AG08396 (cell line): ENCODE measurements around the gene C4orf50.
"Not testable (repeated sequence)": the region's sequence is repeated elsewhere in the genome, so short reads cannot be mapped to it uniquely, and the experiment has no call there.

ENCODE experiments used
- DNase-seq: peaks from one replicate; pipeline ENCODE4 v3.0.0; 2012; ENCODE audit warnings: low spot score, mixed read lengths

Gene C4orf50

DNA sequence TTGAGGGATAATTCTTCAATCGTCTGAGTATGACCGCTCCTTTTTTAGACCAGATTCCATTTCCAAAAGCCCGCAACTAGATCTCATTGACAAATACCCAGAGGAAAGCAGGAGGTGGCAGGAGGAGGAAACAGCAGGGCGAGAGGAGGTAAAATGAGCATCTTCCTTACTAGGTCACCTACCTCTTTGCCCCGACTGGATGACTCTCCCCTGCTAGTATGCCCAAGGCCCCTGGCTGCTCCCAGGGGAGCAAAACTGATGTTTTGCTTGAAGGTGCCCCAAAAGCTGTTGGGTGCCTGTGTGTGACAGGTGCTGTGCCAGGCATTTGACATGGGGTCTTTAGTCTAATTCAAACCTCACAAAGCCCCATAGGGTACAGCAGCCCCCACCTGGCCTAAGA is 48.9 kb downstream of the C4orf50 start:
- no peak for DNase-seq

DNA sequence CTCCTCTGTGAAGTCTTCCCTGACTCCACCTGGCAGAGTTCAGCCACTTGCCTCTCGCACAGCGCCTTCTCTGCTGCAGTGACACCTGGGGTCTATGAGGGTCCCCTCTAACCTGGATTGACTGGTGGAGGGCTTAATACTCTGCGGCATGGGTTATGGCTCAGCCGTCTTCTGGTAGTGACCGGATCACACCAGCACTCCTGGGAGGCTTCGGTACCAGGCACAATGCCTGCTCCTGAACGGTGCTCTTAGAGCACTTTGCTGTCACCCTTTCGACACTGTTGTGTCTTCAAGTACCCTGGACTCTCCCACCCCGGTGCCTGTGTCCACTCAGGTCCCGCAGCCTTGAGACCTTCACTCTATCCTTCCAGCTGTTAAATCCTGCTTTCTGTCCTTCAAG is 50.0 kb downstream of the C4orf50 start:
- DNase-seq: no peak

DNA sequence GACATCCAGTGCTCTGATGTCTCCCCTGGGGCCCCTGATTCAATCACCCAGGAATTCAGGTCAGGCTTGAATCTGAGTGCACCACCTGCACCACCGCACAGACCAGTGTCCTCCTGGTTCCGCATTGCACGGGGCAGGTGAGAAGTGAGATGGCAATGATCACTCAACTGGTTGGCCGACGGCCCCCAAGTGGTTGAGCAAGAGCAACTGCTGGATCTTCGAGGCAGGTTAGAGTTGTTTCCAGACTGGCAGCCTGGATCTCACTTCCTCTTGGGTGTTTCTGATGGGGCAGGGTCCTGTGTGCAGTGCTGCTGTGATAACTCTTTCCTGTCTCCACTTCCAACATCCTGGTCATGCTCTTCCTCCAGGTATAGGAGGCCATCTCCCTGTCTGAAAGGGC is 50.4 kb downstream of the C4orf50 start:
- DNase-seq: no peak

DNA sequence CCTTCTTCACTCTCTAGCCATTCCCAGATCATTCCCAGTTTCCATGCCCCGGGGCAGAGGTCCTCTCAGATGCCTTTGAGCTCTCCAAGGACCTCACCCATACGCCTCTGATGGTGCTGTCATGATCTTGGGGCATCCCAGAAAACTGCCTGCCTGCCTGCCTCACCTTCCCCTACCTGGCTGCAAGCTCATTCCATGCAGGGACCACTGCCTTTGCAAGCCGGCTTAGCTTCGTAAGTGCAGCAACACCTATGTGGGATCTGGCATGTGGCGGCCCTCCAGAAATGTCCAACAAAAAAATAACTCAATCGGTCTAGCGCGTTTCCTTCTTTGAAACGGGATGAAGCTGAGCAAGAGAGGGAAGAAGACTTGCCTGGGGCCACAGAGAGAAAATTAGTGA is 53.0 kb downstream of the C4orf50 start:
- no peak for DNase-seq

DNA sequence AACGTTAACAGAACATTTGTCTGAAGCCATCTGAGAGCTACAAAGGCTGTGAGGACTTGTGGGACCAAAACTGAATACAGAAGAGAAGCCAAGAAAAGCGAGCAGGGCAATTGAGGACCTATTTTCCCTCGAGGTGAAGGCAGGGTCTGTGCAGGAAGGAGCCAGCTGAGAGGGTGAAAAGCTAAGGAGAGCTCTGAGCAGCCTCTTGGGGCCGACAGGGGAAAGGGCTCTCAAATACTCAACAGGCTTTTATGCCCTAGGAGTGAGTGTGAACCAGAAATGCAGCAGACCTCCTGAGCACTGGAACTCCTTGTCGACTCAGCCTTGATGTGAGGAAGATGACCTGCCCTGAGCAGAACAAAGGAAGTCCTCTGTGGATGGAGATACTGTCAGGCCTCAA is 54.2 kb downstream of the C4orf50 start:
- no peak for DNase-seq

DNA sequence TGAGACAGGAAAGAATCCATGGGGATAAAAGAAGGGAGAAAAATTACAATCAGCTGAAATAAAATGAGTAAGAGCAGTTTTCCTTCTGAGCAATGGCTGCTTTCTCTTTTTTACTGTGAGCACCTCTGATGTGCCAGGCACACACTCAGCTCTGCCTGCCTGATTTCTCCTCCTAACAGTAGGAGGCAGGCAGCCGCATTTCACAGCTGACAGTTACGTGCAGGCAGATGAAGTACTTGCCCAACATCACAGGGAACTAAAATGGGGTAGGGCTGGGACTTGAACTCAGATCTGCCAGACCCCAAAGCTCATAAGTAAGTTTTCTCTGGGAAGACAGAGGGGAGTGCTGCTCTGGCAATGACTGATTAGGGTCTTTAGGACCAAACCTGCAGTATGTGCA is 54.6 kb downstream of the C4orf50 start:
- no peak for DNase-seq

DNA sequence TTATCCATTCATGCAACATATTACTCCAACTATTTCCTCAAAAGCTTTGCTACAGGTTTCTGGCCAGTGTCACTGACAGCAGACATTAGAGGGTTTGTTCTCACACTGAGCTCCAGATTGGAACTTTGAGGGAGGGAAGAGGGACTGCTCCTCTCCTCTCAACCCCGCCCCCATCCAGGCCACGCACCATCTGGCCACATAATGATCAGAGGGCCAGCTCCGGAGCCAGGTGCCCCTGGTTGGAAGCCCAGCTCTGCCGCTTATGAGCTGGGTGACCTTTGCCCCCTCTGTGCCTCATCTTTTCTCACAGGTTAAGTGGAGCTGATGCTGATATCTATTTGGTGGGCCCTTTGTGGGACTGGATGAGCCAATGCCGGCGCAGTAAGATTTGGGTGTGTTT is 55.8 kb downstream of the C4orf50 start:
- DNase-seq: no peak

DNA sequence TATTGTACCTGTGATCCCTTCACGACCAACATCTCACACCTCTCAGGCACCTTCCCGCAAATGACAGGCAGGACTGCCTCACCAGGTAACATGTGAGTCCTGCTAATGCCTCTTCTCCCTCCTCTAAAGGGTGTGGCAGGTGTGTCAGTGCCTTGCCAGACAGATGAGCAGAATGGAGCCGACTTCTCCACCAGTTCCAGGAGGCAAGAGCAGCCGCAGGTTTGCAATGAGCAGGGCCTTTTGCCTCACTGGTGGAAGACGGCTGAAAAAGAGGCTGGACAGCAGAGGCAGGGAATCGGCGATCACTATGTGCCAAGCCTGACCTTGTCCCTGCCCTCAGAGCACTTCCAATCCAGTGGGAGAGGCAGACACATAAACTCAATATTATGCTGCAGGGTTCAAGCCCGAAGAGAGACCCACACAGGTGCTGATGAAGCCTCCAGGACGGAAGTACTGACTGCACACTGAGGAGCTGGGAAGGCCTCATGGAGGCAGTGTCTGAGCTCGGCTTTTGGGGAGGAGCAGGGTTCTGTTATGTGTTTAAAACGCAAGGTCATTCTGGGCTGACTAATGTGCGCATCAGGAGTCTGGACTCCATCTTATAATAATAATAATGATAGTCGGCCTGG is 57.9 kb downstream of the C4orf50 start:
- DNase-seq: no peak

DNA sequence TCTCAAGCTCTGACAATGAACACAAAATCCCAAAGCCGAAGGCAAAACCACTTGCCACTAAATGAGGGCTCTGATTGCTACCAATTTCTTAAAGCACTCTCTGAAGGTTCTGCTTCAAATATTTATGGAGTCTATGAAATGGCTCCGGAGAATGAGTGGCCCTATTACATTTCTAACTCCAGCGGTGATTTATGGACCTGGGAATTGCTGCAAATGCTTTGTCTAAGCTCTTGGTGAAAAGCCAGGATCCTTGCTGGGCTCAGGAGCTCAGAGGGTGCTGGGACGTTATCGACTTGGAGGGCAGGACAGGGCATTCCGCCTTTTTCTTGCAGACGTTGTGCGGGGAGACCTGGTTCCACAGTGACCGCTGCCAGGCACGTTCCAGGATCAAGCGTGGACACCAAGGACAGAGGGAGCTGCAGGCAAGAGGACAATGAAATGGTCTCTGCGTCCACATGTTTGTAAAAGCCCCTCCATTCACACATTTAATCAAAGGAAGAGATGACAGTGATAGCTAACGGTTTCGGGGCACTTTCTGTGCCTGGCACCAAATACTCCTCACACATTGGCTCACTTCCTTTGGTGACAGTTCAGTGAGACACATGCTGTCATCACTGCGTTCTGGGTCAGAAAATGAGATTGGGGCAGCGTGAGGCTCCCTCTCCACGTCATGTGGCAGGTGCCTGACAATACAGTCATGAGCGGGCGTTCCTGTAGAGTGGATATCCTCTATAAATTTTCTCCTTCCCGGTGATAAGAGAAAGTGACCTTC is 58.8 kb downstream of the C4orf50 start:
- DNase-seq: no peak

DNA sequence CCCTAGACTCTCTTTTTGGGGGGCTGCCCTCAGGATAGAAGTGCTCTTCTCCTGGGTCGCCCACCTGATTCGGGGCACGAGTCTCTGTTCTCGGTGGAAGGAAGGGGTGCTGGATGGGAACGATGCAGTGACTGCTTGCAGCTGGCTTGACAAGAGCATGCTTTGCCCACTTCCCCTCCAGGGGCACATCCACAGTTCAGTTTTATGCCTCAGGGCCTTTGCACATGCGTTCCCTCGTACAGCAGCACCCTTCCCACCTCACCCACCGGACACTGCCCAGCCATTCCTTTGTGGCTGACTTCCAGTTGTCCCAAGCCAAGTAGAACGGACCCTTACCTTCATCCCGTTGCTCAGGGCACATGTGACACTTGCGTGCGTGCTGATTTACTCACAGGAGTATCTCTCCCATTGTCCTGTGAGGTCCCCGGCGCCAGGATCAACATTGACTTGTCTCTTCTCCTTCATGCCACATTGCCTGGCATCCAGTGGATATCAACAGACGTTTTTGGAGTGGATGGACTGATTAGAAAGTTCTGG is 60.0 kb downstream of the C4orf50 start:
- no peak for DNase-seq

DNA sequence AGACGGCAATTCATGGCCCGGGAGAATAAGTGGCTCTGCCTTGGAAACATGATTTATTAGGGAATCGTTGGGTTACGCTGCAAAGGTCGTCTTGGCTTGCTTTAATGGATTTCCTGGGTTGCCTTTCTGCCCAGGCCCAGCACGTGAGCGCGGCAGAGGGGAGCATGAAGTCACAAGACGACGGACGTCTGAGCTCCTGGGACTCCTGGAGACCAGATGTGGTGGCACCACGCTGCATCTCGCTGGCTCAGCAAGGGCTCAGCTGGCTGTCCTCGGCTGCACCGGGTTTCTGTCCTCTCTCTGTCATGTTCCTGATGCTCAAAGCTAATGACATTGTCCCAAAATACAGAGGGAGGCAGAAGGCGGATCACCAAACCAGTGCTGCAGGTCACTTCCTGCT is 61.2 kb downstream of the C4orf50 start:
- DNase-seq: no peak

DNA sequence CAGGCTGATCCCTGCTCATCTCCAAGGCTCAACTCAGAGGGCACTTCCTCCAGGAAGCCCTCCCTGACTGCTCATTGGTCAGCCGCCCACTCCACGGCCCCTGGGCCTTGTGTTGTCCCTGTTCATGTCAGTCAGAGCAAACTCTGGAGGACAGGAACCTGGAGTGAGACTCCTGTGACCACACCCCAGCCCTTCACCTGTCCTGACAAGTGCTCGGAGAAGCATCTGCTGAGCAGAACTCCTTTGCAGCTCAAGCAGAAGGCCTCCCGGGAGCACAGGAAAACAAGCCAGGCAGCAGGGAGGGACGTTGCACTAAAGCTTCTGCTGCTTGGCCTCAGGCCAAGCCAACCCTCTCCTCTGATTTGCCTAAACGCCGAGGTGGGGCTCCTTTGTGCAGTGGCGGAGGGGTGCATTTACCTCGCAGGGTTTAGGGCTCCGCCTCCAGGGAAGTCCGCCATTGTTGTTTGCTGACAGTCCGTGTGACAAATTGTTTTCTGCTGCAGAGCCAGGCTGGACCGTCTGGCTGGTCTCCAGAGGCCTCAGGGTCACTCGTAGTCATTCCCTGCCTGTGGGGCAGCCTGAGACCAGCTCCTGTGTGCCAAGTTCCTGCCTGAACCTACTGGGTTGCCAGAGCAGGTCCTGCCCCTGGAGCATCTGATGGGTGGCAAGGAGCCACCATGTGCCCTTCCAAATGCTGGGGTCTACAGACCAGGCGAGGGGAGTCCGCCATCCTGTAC is 61.8 kb downstream of the C4orf50 start:
- no peak for DNase-seq

DNA sequence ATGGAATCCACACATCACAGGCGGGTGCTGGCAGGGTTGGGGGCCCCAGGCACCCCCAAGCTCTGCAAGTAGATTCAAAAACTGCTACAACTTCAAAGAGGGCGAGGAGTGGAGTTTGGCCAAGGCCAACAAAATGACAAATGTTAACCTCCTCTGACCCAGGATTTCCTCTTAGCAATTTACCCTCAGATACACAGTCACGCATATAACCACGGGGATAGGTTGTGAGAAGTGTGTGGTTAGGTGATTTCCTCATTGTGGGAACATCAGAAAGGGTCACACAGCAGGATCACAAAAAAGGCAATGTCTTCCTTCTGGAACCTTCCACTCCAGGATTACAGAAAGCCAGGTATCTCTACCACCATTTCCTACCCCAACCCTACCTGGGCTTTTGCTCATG is 62.4 kb downstream of the C4orf50 start:
- no peak for DNase-seq

DNA sequence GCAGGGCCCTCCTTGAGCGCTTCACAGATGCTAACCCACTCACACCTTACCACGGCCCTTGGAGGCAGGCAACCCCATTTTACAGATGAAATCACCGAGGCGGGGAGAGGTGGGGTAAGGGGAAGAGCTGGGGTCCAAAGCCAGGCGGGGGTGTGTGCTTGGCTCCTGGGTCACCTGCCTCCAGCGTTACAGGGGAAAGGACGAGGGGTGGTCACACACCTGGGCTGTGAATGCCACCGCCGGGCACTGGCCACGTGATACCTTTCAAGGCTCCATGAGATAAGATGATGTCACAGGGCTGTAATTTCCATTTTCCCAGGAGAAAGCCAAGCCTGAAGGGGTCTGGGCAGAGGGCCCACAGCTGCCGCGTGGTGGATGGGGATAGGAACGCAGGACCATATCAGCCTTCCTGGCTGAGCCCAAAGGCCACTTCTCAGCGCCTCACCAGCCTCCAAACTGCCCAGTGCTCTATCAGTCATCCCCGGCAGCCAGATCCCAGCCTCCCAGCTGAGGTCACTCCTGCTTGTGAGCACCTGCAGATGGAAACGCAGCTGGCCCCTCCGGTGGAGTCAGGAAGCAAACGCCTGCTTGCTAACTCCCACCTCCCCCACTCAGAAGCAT is 62.9 kb downstream of the C4orf50 start:
- no peak for DNase-seq

DNA sequence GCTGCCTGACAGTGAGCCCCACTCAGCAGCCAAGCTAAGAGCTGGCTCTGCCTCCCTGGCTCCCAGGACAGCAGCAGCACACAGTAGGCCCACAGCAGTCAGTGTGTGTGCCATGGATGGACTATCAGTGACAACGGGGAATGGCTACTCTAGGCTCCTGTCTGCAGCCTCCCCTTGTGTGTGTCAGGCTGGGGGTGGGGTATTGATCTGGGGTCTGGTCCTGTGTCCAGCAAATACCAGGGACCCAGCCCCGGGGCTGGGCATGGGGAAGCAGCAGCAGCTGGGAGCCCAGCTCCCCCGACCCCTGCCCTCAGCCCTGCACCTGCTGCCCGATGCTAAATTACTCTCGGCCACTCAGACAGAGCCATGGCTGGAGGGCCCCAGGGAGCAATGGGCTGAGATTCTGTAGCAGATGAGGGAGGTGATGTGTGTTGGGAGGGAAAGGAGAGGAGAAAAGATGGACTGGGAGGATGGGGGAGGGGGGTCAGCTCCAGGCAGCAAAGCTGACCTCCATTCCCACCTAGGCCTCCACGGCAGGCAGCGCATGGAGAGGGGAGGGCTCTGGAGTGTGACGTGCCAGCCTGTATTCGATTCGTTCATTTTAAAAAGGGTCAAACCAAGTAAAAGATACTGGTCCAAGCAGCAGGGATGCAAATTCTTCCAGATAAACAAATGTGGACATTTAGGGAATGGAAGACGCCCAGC is 64.0 kb downstream of the C4orf50 start:
- DNase-seq: no peak

DNA sequence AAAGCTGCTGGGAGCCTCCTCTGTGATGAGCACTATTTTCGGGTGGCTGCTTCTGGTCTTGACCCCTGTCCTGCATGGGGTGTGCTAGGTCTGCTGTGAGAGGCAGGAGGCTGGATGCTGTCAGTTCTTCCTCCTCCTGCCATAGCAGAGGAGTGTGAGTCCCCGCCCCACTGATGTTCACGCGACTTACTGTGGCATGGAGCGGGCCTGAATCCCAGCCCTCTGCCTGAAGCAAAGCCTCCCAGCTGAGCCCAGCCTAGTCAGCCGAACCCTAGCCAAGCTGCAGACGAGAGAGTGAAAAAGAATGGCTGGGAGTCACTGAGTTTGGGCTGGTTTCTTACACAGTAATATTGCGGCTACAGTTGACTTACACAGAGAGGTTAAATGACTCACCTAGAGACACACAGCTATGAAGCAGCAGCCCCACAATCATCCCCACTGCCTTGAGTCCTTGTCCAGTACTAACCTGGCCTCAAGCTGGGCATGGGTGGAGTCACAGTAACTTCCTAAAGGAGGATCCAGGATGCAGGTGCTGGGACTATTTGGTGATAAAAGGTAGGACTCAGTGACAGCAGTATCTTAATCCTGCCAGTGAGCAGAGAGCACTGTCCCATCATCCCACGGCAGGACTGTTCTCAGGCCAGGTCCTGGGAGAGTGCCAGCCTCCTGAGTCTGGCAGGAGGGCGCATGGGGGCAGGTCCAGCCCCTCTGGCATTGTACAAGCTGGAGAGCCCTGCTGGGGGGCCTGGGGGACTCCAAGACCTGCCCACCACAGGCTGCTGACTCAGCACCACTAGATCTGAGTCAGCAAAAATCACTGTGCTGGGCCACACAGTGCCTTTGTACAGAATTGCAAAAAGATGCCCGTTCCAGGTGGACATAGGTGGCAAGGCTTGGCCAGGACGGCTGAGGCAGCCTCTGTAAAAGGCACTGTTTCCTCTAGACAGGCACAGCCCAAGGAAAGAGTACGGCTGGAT is 65.0 kb downstream of the C4orf50 start:
- DNase-seq: no peak

DNA sequence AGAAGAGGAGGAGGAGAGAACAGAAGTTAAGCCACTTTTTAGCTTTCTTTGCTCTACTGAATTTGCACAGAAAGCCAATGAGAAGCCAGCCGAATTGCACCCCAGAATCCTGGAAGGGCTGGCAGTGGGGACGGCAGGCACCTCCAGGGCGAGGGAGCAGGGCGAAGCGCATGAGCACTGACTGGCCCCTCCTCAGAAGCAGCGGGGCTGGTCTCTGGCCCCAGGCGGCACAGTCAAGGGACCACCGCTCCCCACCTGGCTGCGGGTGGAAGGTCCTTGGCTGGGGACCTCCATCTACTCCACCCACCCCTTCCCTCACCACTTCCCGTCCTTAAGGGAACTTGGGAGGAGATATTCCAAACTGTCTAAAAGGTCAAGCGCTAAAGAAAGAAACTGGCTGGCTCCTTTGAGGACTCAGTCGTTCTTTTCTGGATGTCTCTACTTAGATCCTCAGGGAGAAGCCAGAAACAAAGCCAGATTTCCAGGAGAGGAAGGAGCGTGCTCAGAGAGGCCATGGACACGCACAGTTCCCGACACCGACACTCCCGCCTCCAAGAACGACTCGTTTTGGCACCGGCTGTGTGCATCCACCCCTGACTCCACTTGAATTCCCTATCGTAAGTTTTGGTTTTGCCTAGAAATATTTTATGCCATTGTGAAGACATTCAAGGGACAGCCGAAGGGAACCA is 65.8 kb downstream of the C4orf50 start:
- DNase-seq: no peak

DNA sequence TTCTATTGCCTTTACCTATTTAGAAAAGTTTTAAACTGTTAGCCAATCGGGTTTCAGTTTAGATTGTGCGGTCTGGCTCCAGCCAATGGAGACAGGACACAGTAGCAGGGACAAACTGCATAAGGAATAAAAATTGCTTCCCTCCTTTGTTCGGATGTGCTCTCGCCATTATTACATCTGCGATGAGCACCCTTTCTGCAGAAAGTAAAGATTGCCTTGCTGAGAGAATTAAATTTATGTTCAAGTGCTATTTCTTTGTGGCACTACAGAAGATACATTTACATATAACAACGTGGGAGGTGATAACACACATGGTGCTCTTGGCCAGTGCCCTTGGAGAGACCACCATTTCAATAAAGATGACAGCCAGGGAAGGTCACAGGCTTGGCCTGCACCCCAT is 71.6 kb downstream of the C4orf50 start:
- DNase-seq: not testable (repeated sequence)

DNA sequence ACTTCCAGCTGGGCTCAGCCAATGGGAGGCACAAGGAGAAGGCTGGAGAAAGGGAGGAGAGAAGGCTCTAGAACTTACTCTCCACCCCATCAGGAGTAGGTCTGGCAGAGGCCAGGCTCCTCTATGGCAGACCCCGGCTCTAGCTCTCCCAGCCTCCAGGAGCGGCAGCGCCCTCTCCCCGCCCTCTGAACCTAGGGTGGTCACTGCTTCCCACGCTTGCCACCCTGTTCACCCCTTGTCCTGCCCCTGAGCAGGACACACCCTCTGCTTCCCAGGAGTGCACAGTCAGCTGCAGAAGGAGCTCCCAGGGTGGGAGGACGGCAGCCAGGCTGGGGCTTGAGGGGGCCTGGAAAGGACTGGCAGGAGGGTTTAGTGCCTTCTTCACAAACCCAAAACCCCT is 72.3 kb downstream of the C4orf50 start:
- DNase-seq: no peak

DNA sequence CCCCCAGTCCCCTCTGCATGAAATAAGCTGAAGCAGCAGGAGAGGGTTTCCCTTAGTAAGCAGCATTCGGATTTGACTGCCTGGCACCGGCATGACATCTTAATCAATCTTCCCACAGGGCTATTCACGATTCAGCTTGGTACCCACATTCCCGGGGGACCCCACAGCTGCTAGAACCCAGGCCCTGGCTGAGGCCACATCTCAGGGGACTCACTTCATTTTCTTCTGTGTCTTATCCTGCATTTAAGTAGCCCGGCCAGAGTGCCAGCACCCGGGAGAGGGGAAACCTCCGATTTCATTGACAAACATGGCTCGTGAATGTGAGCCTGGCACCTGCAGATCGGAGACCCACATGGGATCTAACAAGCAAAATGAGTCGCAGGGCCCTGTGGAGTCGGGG is 73.1 kb downstream of the C4orf50 start:
- no peak for DNase-seq
